ENCODE measurements around the gene RAB32. TPM values are rescaled to one million over a fixed set of nuclear protein-coding genes. Genes with fewer than 3 reads are reported as not detected.

RAB32 gene
- total RNA-seq = 10 to 100 TPM; 54.6 to 68.0 TPM

DNA sequence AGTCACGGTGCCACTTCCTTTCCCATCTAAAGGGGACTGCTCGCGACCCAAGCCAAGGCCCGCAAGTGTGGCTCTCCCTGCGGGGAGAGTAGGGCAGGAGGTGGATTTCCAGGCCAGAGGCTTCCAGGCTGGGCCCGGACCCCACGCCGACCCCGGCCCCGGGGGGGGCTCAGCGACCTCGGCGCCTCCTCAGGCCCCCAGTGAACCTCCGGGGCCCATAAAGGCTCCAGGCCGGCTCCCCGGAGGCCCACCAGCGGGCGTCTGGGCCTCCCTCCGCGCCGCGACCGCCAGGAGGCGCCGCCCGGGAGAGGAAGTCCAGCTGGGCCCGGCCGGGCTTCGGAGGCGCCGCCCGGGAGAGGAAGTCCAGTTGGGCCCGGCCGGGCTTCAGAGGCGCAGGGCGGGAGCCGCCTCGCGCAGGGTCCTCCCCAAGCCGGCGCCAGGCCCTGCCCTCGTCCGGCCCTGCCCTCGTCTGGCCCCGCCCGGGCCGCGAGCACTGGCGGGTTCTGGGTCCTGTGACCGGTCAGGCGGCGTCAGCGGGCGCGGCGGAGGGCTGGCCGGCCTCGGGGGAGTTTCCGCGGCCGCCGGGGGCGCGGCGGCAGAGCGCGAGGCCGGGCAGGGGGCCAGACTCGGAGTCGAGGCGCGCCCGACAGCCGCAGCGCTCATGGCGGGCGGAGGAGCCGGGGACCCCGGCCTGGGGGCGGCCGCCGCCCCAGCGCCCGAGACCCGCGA lies at the start of gene RAB32:
Gene RAB32 (plus strand): TSS at position 623 of the 729 bp plus-strand sequence. CDS start 39 bp downstream, at position 662.
- Histone ChIP-seq H3K4me1 (no peaks in the 10 kb centered on the region), H3K36me3 (no peaks in the 10 kb centered on the region), H3K27me3 (no peaks in the 10 kb centered on the region), H3K27ac (peak within 1 kb of the TSS; percentile 98), H3K9ac (ENCODE audit: low read depth in 2 of 2, low read length in 2 of 2) (peak within 1 kb of the TSS; percentile 58 to 94), H3K4me3 (peak within 1 kb of the TSS; percentile 64), H3K9me3 (no peaks in the 10 kb centered on the region)
- TF ChIP-seq, protein P1, sequence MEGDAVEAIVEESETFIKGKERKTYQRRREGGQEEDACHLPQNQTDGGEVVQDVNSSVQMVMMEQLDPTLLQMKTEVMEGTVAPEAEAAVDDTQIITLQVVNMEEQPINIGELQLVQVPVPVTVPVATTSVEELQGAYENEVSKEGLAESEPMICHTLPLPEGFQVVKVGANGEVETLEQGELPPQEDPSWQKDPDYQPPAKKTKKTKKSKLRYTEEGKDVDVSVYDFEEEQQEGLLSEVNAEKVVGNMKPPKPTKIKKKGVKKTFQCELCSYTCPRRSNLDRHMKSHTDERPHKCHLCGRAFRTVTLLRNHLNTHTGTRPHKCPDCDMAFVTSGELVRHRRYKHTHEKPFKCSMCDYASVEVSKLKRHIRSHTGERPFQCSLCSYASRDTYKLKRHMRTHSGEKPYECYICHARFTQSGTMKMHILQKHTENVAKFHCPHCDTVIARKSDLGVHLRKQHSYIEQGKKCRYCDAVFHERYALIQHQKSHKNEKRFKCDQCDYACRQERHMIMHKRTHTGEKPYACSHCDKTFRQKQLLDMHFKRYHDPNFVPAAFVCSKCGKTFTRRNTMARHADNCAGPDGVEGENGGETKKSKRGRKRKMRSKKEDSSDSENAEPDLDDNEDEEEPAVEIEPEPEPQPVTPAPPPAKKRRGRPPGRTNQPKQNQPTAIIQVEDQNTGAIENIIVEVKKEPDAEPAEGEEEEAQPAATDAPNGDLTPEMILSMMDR (IDR thresholded peaks at IDR 0.05) = peak; percentile 72
- intact Hi-C loops (cut with DNase I) = loop anchor here (5.0 to 10.0 kb wide), 2 partner anchors 51 to 159 kb away; partner anchors contain the start of gene ADGB
- DNase-seq = peak; percentile 94

DNA sequence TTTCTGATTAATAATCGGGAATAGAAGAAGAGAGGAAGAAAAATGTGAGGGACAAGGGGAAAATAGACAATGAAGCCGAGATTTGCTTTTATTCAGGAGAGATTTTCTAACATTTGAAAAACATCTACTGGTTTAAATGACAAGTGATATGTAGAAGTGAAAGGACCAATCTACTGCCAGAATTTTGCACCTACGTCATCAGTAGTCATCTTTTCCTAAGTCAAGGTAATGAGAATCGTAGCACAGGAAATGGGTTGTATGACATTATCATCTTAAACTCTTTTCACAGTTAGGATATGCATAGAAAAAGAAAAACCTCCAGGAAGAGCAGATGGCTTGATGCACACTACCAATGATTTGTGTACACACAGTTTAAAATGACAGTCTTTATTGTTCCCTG lies 45.3 kb upstream of the RAB32 start:
- DNase-seq = no peak
- intact Hi-C loops (cut with DNase I) = no loop called here

DNA sequence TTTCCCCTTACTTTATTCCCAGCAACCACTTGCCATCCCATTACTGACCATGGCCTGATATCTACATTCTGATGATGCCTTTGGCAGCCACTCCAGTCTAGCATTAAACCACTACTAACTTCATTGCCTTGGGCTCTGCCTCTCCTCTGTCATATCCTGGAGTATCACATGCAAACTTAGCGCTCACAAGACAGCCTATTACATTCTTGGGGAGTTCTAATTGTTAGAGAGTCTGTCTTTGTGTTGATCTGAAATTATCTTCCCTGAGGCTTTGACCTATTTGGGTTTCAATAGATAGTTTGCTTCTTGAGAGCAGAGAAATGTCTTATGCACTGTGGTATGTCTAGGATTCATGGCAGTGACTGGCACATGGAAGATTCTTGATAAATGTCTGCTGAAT lies 40.5 kb upstream of the RAB32 start:
- Histone ChIP-seq H3K9ac (ENCODE audit: low read depth in 2 of 2, low read length in 2 of 2) (no peak overlapping the region), H3K4me3 (no peak overlapping the region), H3K36me3 (no peaks in the 10 kb centered on the region), H3K27ac (no peak overlapping the region), H3K4me1 (no peaks in the 10 kb centered on the region), H3K9me3 (no peaks in the 10 kb centered on the region), H3K27me3 (no peaks in the 10 kb centered on the region)
- intact Hi-C loops (cut with DNase I) = no loop called here
- TF ChIP-seq, protein P1 (IDR thresholded peaks at IDR 0.05) = no peak
- no peak for DNase-seq

More for the DNA sequence above, 45.3 kb upstream of the RAB32 start:
- Histone ChIP-seq H3K36me3 (no peaks in the 10 kb centered on the region), H3K4me1 (no peaks in the 10 kb centered on the region), H3K27ac (no peak overlapping the region), H3K9me3 (no peaks in the 10 kb centered on the region), H3K27me3 (no peaks in the 10 kb centered on the region), H3K9ac (ENCODE audit: low read depth in 2 of 2, low read length in 2 of 2) (no peak overlapping the region), H3K4me3 (no peak overlapping the region)
- TF ChIP-seq, protein P1 (IDR thresholded peaks at IDR 0.05) = no peak

DNA sequence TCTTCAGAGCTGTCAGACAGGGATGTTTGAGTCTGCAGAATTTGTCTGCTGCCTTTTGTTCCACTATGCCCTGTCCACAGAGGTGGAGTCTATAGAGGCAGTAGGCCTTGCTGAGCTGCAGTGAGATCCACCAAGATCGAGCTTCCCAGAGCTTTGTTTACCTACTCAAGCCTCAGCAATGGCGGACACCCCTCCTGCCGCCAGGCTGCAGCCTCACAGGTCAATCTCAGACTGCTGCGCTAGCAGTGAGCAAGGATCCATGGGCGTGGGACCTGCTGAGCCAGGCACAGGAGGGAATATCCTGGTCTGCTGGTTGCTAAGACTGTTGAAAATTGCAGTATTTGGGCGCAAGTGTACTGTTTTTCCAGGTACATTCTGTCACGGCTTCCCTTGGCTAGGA lies 28.4 kb upstream of the RAB32 start:
- intact Hi-C loops (cut with DNase I) = no loop called here
- TF ChIP-seq, protein P1 (IDR thresholded peaks at IDR 0.05) = no peak

DNA sequence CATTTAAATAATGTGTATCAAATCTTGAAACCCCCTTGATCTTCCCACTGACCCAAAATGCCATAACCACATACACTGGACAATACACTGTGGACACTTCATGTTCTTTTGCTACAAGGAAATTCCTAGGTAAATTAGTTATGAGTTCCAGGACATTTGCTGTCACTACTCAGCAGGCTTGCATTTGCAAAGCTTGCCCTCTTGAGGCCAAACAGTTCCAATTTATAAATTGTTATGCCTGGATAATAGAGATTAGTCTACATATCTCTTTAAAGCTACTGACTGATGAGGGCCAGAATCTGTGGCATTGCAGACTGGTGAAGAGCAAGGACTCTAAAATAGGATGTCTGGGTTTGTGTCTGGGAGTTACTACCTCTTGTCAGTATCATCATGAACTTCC lies 17.4 kb upstream of the RAB32 start:
- no peak overlapping the region for H3K4me3 ChIP-seq
- H3K4me1 ChIP-seq = no peaks in the 10 kb centered on the region
- intact Hi-C loops (cut with DNase I) = no loop called here
- TF ChIP-seq, protein P1 (IDR thresholded peaks at IDR 0.05) = no peak
- H3K36me3 ChIP-seq = no peaks in the 10 kb centered on the region
- DNase-seq = no peak
- no peaks in the 10 kb centered on the region for H3K27me3 ChIP-seq
- no peaks in the 10 kb centered on the region for H3K9me3 ChIP-seq
- H3K9ac ChIP-seq (ENCODE audit: low read depth in 2 of 2, low read length in 2 of 2) = no peak overlapping the region
- no peak overlapping the region for H3K27ac ChIP-seq

More for the DNA sequence above, 28.4 kb upstream of the RAB32 start:
- Histone ChIP-seq H3K4me3 (no peak overlapping the region), H3K36me3 (no peaks in the 10 kb centered on the region), H3K27me3 (no peaks in the 10 kb centered on the region), H3K4me1 (no peaks in the 10 kb centered on the region), H3K27ac (no peak overlapping the region), H3K9me3 (no peaks in the 10 kb centered on the region), H3K9ac (ENCODE audit: low read depth in 2 of 2, low read length in 2 of 2) (no peak overlapping the region)
- no peak for DNase-seq

Measured in colonic mucosa (tissue), 4 donors.